ENCODE measurements around the gene SLC13A4.
A peak's percentile ranks its signal among the peaks of the same experiment; 100 is the strongest.

SLC13A4 gene

DNA sequence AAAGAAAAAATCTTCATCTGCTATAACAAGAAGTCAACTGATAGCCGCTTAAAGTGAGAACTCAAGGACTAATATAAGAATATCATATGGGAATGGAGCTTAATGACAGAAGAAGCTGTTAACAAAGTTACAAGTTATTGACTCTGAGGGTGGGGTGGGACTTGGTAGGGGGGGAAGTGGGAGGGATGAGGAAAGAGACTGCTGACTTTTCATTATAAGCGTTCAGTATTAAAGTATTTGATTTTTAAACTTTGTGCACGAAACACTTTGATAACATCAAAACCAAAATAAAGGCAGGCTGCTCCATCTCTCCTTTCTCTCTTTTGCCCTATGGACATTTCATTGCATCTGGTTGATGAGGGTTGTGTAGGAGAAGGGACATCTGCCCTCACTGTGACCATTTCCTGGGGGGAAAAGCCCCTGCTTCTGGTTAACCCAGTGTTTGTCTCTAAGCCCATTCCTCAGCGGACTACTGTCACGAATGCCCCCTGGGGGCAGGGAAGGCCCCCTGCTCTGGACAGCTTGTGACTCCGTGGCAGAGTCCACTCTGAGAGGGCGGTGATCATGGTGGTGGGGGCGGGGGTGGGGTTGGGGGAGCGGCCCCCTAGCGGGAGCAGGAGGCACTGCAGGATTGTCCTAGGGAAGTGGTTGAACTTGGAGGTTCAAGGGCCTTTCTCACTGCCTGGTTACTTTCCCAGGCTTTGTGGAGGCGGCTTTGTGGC is 17.4 kb downstream of the SLC13A4 start:
- H3K79me2 ChIP-seq (ENCODE audit: insufficient read depth, low read depth), result no peaks in the 10 kb centered on the region
- H3K36me3 ChIP-seq (ENCODE audit: insufficient read depth), result no peaks in the 10 kb centered on the region
- no peaks in the 10 kb centered on the region for H3K27me3 ChIP-seq (ENCODE audit: insufficient read depth, low read depth)
- no peaks in the 10 kb centered on the region for H3K4me1 ChIP-seq (ENCODE audit: low read depth, poor library complexity, severe bottlenecking)
- H3K9ac ChIP-seq, result no peak overlapping the region
- H3K4me3 ChIP-seq (IDR thresholded peaks at IDR 0.05; ENCODE audit: insufficient read depth, low read depth, low read length), result no peak overlapping the region
- no peak overlapping the region for H3K27ac ChIP-seq
- H2AFZ ChIP-seq (ENCODE audit: low read depth), result no peak overlapping the region
- no peak overlapping the region for H3K4me2 ChIP-seq
- TF ChIP-seq, protein P1, sequence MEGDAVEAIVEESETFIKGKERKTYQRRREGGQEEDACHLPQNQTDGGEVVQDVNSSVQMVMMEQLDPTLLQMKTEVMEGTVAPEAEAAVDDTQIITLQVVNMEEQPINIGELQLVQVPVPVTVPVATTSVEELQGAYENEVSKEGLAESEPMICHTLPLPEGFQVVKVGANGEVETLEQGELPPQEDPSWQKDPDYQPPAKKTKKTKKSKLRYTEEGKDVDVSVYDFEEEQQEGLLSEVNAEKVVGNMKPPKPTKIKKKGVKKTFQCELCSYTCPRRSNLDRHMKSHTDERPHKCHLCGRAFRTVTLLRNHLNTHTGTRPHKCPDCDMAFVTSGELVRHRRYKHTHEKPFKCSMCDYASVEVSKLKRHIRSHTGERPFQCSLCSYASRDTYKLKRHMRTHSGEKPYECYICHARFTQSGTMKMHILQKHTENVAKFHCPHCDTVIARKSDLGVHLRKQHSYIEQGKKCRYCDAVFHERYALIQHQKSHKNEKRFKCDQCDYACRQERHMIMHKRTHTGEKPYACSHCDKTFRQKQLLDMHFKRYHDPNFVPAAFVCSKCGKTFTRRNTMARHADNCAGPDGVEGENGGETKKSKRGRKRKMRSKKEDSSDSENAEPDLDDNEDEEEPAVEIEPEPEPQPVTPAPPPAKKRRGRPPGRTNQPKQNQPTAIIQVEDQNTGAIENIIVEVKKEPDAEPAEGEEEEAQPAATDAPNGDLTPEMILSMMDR (conservative IDR thresholded peaks at IDR 0.05; ENCODE audit: low read depth, low read length), result peak; percentile 72
- no peaks in the 10 kb centered on the region for H4K20me1 ChIP-seq (ENCODE audit: insufficient read depth)

DNA sequence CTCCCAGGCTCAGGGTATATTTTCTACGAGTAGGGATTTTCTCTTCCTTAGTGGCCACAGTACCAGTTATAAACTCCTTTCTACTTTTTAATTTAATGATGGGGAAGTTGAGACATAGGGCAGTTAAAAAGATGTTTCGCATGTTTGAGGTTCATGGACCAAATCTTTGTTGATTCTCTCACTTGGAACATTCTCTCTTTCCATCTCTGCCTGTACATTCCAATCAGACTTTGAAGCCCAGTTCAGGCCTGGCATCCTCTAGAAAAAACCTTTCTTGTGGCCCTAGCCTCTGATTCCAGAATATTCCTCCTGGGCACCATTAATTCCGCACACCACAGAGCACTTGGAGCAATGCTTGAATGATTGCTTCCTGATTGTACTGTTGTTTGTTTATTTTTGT is 18.5 kb downstream of the SLC13A4 start:
- no peaks in the 10 kb centered on the region for H4K20me1 ChIP-seq (ENCODE audit: insufficient read depth)
- H2AFZ ChIP-seq (ENCODE audit: low read depth), result no peak overlapping the region
- no peak overlapping the region for H3K9ac ChIP-seq
- H3K27me3 ChIP-seq (ENCODE audit: insufficient read depth, low read depth), result no peaks in the 10 kb centered on the region
- no peak overlapping the region for H3K27ac ChIP-seq
- no peaks in the 10 kb centered on the region for H3K4me1 ChIP-seq (ENCODE audit: low read depth, poor library complexity, severe bottlenecking)
- no peak overlapping the region for H3K4me2 ChIP-seq
- no peak overlapping the region for H3K4me3 ChIP-seq (IDR thresholded peaks at IDR 0.05; ENCODE audit: insufficient read depth, low read depth, low read length)
- no peaks in the 10 kb centered on the region for H3K79me2 ChIP-seq (ENCODE audit: insufficient read depth, low read depth)
- TF ChIP-seq, protein P1 (conservative IDR thresholded peaks at IDR 0.05; ENCODE audit: low read depth, low read length), result no peak
- H3K36me3 ChIP-seq (ENCODE audit: insufficient read depth), result no peaks in the 10 kb centered on the region

DNA sequence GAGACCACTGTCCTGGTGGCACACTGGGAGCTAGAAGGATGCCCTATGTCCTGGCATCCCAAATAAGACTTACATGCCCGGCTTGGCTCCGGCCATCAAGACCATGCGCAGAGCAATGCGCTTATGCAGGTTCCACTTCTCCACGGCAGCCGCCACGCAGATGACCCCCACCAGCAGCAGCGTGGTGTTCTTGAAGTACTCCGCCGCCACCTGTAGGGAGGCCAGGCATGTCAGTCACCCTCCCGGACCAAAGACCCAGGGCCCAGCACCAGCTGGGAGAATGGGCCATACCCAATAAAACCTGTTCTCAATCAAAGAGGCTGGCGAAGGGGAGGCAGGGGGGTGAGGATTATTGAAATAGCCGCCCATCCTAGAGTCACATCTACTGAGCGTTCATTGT is 19.9 kb downstream of the SLC13A4 start:
- H3K27me3 ChIP-seq (ENCODE audit: insufficient read depth, low read depth), result no peaks in the 10 kb centered on the region
- no peaks in the 10 kb centered on the region for H3K36me3 ChIP-seq (ENCODE audit: insufficient read depth)
- TF ChIP-seq, protein P1 (conservative IDR thresholded peaks at IDR 0.05; ENCODE audit: low read depth, low read length), result no peak
- no peak overlapping the region for H3K27ac ChIP-seq
- no peaks in the 10 kb centered on the region for H4K20me1 ChIP-seq (ENCODE audit: insufficient read depth)
- H3K4me1 ChIP-seq (ENCODE audit: low read depth, poor library complexity, severe bottlenecking), result no peaks in the 10 kb centered on the region
- no peak overlapping the region for H3K4me2 ChIP-seq
- H3K4me3 ChIP-seq (IDR thresholded peaks at IDR 0.05; ENCODE audit: insufficient read depth, low read depth, low read length), result no peak overlapping the region
- no peaks in the 10 kb centered on the region for H3K79me2 ChIP-seq (ENCODE audit: insufficient read depth, low read depth)
- no peak overlapping the region for H2AFZ ChIP-seq (ENCODE audit: low read depth)
- H3K9ac ChIP-seq, result no peak overlapping the region

DNA sequence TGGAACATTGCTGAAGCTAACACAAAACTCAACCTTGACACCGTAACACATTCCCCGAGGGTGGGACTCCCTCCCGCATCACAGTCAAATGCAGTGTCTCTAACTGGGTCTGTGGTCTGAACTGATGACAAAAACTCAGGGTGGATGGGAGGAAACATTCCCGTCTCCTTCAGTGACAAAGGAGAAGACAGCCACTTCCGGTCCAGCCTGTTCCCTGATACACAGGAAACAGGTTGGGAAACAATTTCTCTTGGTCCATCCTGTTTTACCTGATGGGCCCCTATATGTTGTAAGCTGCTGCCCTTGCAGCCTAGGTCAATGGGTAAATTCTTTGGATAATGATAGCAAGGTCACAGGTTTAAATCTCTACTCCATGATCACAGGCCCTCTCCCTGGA is 20.4 kb downstream of the SLC13A4 start:
- Histone ChIP-seq H3K4me2 (no peak overlapping the region), H3K9ac (no peak overlapping the region), H2AFZ (ENCODE audit: low read depth) (no peak overlapping the region), H3K36me3 (ENCODE audit: insufficient read depth) (no peaks in the 10 kb centered on the region), H3K27me3 (ENCODE audit: insufficient read depth, low read depth) (no peaks in the 10 kb centered on the region), H3K4me1 (ENCODE audit: low read depth, poor library complexity, severe bottlenecking) (no peaks in the 10 kb centered on the region), H3K27ac (no peak overlapping the region), H3K79me2 (ENCODE audit: insufficient read depth, low read depth) (no peaks in the 10 kb centered on the region), H4K20me1 (ENCODE audit: insufficient read depth) (no peaks in the 10 kb centered on the region), H3K4me3 (IDR thresholded peaks at IDR 0.05; ENCODE audit: insufficient read depth, low read depth, low read length) (no peak overlapping the region)
- TF ChIP-seq, protein P1 (conservative IDR thresholded peaks at IDR 0.05; ENCODE audit: low read depth, low read length), result no peak
